Uterus (tissue), 4 donors: ENCODE data around the gene USP17L20. TPM values are rescaled to one million over a fixed set of nuclear protein-coding genes. Genes with fewer than 3 reads are reported as not detected.
"Not testable (repeated sequence)": the region's sequence is repeated elsewhere in the genome, so short reads cannot be mapped to it uniquely, and the experiment has no call there.

Experiments
- DNase-seq, 2 donors: peaks; one replicate each; pipeline ENCODE4 v3.0.0-alpha.2; 2019 to 2020
- H3K27ac ChIP-seq, 2 donors: fragments of 200-600 bp; sonication (generic); 1 replicate in 1 of 2; 2 replicates in 1 of 2; pipeline ENCODE4 v1.5.1; 2016 to 2018
- H3K27me3 ChIP-seq, 2 donors: fragments of 200-600 bp; sonication (generic); one replicate each; pipeline ENCODE4 v1.5.1; 2018 to 2019; ENCODE audit warnings: control low read depth in 1 of 2
- H3K36me3 ChIP-seq, 2 donors: fragments of 200-600 bp; sonication (generic); one replicate each; pipeline ENCODE4 v1.5.1; 2019; ENCODE audit warnings: control low read depth in 1 of 2
- H3K4me1 ChIP-seq, 2 donors: fragments of 200-600 bp; sonication (generic); one replicate each; pipeline ENCODE4 v1.5.1; 2018 to 2019; ENCODE audit warnings: control low read depth in 1 of 2
- H3K4me3 ChIP-seq, 2 donors: fragments of 200-600 bp; sonication (generic); 1 replicate in 1 of 2; 2 replicates in 1 of 2; pipeline ENCODE4 v1.5.1; 2018 to 2019; ENCODE audit warnings: mild to moderate bottlenecking in 1 of 2
- H3K9me3 ChIP-seq, 2 donors: fragments of 200-600 bp; sonication (generic); one replicate each; pipeline ENCODE4 v1.5.1; 2019; ENCODE audit warnings: control low read depth in 1 of 2
- intact Hi-C: fragments of 100-400 bp; cut with DNase I; formaldehyde crosslinking; loops from one replicate; pipeline ENCODE4 v1.15.1; 2023; ENCODE audit warnings: low total_unique reads
- total RNA-seq, 4 donors: library from RNA; depleted of rRNA in 3 of 4; stranded (reverse); fragments of >200 nt in 3 of 4; gene quantifications; one replicate each; pipeline versions ENCODE4 v1.1.0 to v1.2.4, GENCODE V29; 2014 to 2023
- donor health status: DM: yes; HTN: yes; CAD: no.

USP17L20 gene
- total RNA-seq, 4 donors from 2014 or later, result not detected

- H3K36me3 ChIP-seq, H3K9me3 ChIP-seq, H3K4me3 ChIP-seq, H3K27me3 ChIP-seq, DNase-seq, H3K27ac ChIP-seq, intact Hi-C loops, H3K4me1 ChIP-seq: not testable (repeated sequence)
Observed at GRCh38 chr4:9267319-9267718, 9.4 kb downstream of the USP17L20 start, which contains the start of gene USP17L22. Gene USP17L22 (plus strand): TSS chr4:9267619. CDS start chr4:9267619, 0 bp downstream.

- H3K27me3 ChIP-seq, H3K4me3 ChIP-seq, H3K36me3 ChIP-seq, H3K9me3 ChIP-seq, H3K27ac ChIP-seq, intact Hi-C loops, H3K4me1 ChIP-seq: not testable (repeated sequence)
- DNase-seq, result peak; percentile 21 to 46
Observed at GRCh38 chr4:9271719-9272118, 13.8 kb downstream of the USP17L20 start.

Other genes with a start within 250 kb of the USP17L20 start
- gene FAM90A26, start 87.7 kb upstream of the USP17L20 start, total RNA-seq, result not detected
- not detected for gene USP17L10, start 47.5 kb upstream of the USP17L20 start, total RNA-seq
- gene USP17L11, start 42.7 kb upstream of the USP17L20 start, total RNA-seq, result not detected
- gene USP17L12, start 38.0 kb upstream of the USP17L20 start, total RNA-seq, result not detected
- not detected for gene USP17L13, start 33.2 kb upstream of the USP17L20 start, total RNA-seq
- under 1 TPM in 1 of 4 donors, not detected in 3; 0.27 TPM for gene USP17L15, start 23.7 kb upstream of the USP17L20 start, total RNA-seq
- not detected for gene USP17L17, start 14.2 kb upstream of the USP17L20 start, total RNA-seq
- gene USP17L18, start 9.5 kb upstream of the USP17L20 start, total RNA-seq, result not detected
- not detected for gene USP17L19, start 4.7 kb upstream of the USP17L20 start, total RNA-seq
- not detected for gene USP17L21, start 4.7 kb downstream of the USP17L20 start, total RNA-seq
- gene USP17L22, start 9.5 kb downstream of the USP17L20 start, total RNA-seq, result not detected
- gene USP17L24, start 67.0 kb downstream of the USP17L20 start, total RNA-seq, result not detected
- not detected for gene USP17L25, start 71.8 kb downstream of the USP17L20 start, total RNA-seq
- gene USP17L26, start 76.5 kb downstream of the USP17L20 start, total RNA-seq, result not detected
- gene USP17L5, start 81.3 kb downstream of the USP17L20 start, total RNA-seq, result not detected
- gene USP17L27, start 86.0 kb downstream of the USP17L20 start, total RNA-seq, result not detected
- not detected for gene USP17L28, start 90.8 kb downstream of the USP17L20 start, total RNA-seq
- not detected for gene USP17L29, start 95.5 kb downstream of the USP17L20 start, total RNA-seq
- gene USP17L30, start 105.0 kb downstream of the USP17L20 start, total RNA-seq, result not detected
- not detected for gene DEFB131A, start 186.3 kb downstream of the USP17L20 start, total RNA-seq